Memory B cell (primary cell): ENCODE measurements around the gene HNRNPL.
"Not testable (repeated sequence)": the region's sequence is repeated elsewhere in the genome, so short reads cannot be mapped to it uniquely, and the experiment has no call there.

Experiments used
- ATAC-seq: fragments of 150-1000 bp; cut with Tn5 transposase; 2 replicates; pipeline ENCODE4 v1.10.0; 2021; ENCODE audit warnings: low read depth, mild to moderate bottlenecking, moderate library complexity
- DNase-seq, 2 donors: peaks; one replicate each; pipeline ENCODE4 v3.0.0; 2022; ENCODE audit warnings: low spot score in 2 of 2
- H3K27ac Mint-ChIP-seq: one replicate; pipeline ENCODE4 v1.8.0; 2022; ENCODE audit warnings: mild to moderate bottlenecking, moderate library complexity, mixed read lengths
- H3K27me3 Mint-ChIP-seq: one replicate; pipeline ENCODE4 v1.8.0; 2022; ENCODE audit warnings: mixed read lengths
- H3K36me3 Mint-ChIP-seq: one replicate; pipeline ENCODE4 v1.8.0; 2022; ENCODE audit warnings: mild to moderate bottlenecking, mixed read lengths
- H3K4me1 Mint-ChIP-seq: one replicate; pipeline ENCODE4 v1.8.0; 2022; ENCODE audit warnings: mixed read lengths
- H3K4me3 Mint-ChIP-seq: one replicate; pipeline ENCODE4 v1.8.0; 2022; ENCODE audit warnings: mild to moderate bottlenecking, moderate library complexity, mixed read lengths
- H3K9me3 Mint-ChIP-seq: one replicate; pipeline ENCODE4 v1.8.0; 2022; ENCODE audit warnings: mixed read lengths

The HNRNPL gene

DNA sequence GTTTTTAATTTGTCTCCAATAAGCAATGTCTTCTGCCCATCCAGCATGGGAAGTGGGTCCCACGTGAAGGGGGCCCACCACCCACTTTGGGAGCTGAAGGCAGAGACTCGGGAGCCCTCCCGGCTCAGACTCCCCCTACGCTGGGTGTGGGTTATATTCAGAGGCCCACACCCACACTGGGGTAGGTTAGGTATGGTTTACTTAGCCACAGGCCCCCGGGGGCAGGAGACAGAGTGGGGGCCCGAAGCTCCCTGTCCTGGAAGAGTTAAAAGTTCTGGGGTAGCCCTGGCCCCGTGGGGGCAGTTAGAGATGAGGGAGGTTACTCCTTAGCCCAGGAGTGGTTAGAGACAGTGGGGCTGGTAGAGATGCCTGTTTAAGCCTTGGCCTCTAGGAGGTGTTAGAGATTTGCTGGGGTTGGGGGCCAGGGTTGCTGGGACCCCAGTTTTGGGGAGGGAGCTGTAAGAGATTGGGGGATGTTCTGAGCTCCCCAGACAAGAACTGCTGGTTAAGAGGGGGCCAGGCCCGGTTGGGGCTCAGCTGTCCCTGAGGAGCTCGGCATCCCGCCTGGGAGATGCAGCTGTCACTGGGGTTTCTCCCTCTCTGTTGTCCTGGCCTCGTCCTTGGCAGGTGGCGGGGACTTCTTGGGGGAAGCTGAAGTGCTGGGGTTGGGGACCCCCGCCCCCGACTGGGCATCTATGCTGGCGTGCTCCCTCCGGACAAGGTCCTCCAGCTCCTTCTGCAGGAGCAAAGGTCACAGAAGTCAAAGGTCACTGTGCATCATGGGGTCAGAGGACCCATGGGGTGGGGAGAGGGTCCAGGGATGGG is 29.0 kb upstream of the HNRNPL start:
- Mint-ChIP-seq H3K9me3 (no peaks in the 10 kb centered on the region), H3K4me1 (peaks cover 33% of the 10 kb centered on the region), H3K27me3 (no peaks in the 10 kb centered on the region), H3K36me3 (peaks cover 4% of the 10 kb centered on the region), H3K27ac (peak overlapping the region; percentile 97), H3K4me3 (peak overlapping the region; percentile 87)
- no peak for ATAC-seq
- DNase-seq: no peak

DNA sequence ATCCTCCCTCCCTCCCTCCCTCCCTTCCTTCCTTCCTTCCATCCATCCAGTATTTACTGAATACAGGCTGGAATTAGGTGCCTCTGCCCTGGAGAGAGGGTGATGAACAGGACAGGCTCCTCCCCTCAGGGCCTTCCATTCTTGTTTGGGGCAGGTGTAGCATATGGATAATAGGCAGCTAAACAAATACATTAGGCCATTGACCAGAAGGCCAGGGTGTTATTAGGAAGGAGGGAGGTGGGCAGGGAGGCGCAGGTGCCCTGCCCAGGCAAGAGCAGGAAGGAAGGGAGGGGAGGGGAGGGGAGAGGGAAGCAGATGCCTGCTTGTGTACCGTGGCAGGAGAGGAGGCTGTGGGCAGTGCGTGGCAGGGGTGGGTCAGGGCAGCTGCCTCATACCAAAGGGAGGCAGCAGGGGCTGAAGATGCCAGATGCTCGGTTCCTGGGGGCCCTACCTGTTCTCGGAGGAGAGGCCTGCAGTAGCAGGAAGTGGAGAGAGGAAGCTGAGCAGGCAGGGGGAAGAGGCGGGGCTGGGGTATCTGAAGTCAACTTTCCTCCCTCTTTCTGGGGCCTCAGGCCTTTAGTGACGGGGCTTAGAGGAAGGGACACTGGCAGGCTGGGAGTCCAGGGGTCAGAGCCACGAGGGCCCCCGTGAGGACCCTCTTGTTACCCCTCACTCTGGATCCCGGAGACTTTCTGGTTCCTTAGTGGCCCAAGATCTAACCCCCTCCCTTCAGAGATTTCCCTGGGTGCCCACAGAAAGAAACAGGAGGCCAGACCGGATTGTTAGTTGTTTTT is 28.2 kb upstream of the HNRNPL start, which contains the start of gene RINL:
RINL (minus strand) TSS at position 495 of the 794 bp plus-strand sequence. CDS start 1,533 bp downstream, outside the sequence.
- Mint-ChIP-seq H3K4me1 (peaks cover 31% of the 10 kb centered on the region), H3K36me3 (peaks cover 4% of the 10 kb centered on the region)
- DNase-seq: peak; percentile 58 to 61

DNA sequence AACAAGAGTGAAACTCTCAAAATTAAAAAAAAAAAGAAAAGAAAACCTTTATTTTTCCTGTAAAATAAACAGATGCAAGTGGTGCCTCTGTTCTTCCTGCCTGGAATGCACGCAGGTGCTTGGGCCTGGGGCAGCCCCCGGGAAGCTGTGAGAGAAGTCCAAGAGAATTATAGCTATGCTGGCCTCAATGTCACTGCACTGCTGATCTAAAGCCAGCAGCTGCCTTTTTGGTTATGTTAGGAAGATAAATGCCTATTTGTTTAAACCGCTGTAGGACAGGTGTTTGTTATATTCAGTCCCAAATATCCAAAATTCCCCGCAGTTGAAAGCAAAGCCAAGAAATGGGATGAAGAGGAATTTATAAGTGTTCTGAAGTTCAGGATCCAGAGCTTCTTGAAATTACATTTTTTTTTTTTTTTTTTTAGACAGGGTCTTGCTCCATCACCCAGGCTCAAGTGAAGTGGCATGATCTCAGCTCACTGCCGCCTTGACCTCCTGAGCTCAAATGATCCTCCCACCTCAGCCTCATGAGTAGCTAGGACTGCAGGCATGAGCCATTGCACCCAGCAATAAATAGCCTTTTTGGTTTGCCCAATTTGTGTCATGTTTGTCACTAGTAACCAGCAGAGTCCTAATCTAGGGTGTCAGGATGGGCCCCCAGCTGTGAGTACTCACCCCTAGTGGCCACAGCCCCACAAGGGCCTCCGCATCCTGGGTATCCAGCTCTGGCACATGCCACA is 26.0 kb upstream of the HNRNPL start:
- H3K27ac Mint-ChIP-seq: peak overlapping the region; percentile 36
- no peak overlapping the region for H3K4me3 Mint-ChIP-seq
- H3K36me3 Mint-ChIP-seq: peaks cover 3% of the 10 kb centered on the region
- no peak for ATAC-seq
- peaks cover 27% of the 10 kb centered on the region for H3K4me1 Mint-ChIP-seq
- no peaks in the 10 kb centered on the region for H3K9me3 Mint-ChIP-seq
- no peaks in the 10 kb centered on the region for H3K27me3 Mint-ChIP-seq
- DNase-seq: no peak

More for the DNA sequence above, 28.2 kb upstream of the HNRNPL start, which contains the start of gene RINL:
- peak; percentile 96 for ATAC-seq
- Mint-ChIP-seq H3K4me3 (peak within 1 kb of the TSS; percentile 87), H3K27ac (peak within 1 kb of the TSS; percentile 97), H3K9me3 (no peaks in the 10 kb centered on the region), H3K27me3 (no peaks in the 10 kb centered on the region)

DNA sequence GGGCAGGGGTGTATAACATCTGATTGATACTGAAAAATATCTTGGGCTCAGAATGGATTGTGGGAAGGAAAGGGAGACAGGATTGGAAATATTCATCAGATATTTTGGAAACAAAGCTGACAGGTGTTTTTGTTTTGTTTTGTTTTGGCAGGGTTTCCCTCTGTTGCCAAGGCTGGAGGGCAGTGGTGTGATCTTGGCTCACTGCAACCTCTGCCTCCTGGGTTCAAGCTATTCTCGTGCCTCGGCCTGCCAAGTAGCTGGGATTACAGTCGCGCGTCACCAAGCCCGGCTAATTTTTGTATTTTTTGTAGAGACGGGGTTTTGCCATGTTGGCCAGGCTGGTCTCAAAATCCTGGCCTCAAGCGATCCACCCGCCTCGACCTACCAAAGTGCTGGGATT is 23.6 kb upstream of the HNRNPL start:
- not testable (repeated sequence) for ATAC-seq, H3K4me3 Mint-ChIP-seq, H3K27me3 Mint-ChIP-seq, H3K36me3 Mint-ChIP-seq, DNase-seq, H3K9me3 Mint-ChIP-seq
- H3K4me1 Mint-ChIP-seq: peaks cover 35% of the 10 kb centered on the region
- H3K27ac Mint-ChIP-seq: peak overlapping the region; percentile 59

DNA sequence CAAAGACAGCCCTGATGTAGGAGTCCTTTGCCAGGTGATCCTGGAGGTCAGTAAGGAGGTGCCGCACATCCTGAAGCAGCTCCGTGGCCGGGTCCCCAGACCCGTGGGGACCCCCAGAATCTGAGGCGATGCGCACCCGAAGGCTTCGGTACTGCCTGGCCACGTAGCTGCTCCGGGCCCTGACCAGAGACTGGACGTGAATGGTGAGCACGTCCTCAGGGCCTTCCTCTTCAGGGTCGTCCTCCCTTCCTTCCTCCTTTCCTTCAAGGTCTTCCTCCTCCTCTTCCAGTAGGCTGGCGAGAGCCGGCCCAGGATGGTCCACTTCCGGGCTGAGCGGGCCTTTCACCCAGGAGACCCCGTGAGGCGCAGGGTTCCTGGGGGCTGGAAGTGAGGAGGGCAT is 20.8 kb upstream of the HNRNPL start:
- Mint-ChIP-seq H3K9me3 (no peaks in the 10 kb centered on the region), H3K27ac (peak overlapping the region; percentile 72), H3K36me3 (peaks cover 6% of the 10 kb centered on the region), H3K4me3 (peak overlapping the region; percentile 89), H3K4me1 (peaks cover 25% of the 10 kb centered on the region), H3K27me3 (no peaks in the 10 kb centered on the region)
- no peak for ATAC-seq
- no peak for DNase-seq

DNA sequence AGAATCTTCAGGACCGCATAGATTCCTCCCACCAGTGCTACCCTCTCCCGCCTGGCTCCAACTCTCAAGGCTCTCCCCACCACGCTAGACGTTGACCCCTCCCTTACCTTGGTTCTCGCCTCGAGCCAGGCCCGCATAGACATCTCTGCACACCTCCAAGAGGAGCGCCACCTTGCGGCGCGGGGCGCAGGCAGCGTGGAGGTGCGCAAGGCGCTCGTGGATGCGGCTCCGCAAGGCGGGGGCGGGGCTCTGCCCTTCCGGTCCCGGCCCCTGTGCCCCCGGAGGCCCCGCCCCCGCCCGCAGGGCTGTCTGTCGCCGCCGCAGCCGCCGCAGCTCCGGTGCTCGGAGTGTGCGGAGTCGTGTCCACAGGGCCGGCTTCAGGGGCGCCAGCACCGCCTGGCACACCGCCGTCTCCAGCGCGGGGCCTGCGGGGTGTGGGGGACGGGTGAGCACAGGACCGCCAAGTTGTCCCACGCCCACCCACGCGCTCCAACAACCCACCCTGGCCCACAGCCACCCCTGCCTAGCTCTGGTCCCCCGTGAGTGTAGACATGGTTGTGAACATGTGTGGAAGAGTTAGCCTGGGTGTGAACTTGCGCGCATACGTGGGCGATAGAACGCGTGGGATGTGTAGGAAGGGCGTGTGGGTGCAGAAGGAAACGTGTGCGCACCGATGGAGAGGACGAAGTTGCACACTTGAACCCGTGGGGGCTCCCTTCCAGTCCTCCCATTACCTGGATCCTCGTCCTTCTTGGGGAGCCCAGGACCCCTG is 20.2 kb upstream of the HNRNPL start:
- Mint-ChIP-seq H3K36me3 (peaks cover 6% of the 10 kb centered on the region), H3K27ac (peak overlapping the region; percentile 72)
- peak; percentile 92 to 95 for DNase-seq

DNA sequence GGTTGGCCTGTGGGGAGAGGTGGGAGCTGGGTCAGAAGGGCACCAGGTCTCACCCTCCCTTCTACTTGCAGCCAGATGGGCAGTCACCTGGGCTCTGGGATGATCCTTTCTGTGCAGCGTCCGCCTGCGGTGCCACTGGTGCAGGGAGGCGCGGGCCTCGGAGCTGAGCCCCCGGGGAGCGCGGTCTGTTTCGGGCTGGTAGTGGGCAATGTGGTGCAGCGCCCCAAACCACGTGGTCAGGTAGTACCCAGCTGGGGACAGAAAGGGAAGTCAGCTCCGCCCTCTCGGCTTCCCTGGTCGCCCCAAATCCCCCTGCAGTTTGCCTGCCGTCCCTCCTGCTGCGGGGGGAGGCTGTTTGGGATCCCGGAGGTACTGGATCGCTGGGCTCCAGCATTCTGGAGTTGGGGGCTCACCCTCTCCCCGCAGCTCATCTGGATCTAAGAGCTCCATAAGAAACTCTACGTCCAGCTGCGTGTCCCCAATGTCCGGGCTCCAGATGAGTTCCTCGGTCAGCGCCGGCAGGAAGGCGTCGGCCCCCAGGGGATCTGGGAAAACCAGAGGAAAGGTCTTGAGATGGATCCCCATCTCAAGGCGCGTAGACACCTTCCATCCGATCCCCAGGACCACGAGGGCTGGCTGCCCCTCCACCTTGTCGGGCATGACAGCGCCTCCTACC is 19.5 kb upstream of the HNRNPL start:
- Mint-ChIP-seq H3K36me3 (peaks cover 6% of the 10 kb centered on the region), H3K9me3 (no peaks in the 10 kb centered on the region), H3K27me3 (no peaks in the 10 kb centered on the region), H3K4me3 (peak overlapping the region; percentile 89), H3K4me1 (peaks cover 36% of the 10 kb centered on the region), H3K27ac (peak overlapping the region; percentile 72)
- DNase-seq (peak in 1 of 2 donors; percentile 44), ATAC-seq (peak; percentile 27)

More for the DNA sequence above, 20.2 kb upstream of the HNRNPL start:
- ATAC-seq: peak; percentile 92
- Mint-ChIP-seq H3K4me3 (peak overlapping the region; percentile 89), H3K4me1 (peaks cover 29% of the 10 kb centered on the region), H3K9me3 (no peaks in the 10 kb centered on the region), H3K27me3 (no peaks in the 10 kb centered on the region)

DNA sequence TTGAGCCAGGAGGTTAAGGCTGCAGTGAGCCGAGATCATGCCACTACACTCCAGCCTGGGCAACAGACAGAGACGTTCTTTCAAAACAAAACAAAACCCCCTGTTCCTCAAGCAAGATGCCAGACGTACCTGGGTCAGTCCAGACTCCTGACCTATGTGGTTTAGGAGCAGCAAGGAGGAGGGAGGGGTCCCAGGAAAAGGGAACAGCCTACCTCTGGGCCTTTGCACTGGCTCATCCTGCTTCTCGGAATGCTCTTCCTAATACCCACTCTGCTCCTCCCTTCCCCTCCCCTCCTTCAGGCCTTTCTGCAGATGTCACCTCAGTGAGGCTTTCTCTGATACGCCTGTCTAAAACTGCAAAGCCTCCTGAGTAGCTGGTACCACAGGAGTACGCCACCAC is 18.8 kb upstream of the HNRNPL start:
- no peaks in the 10 kb centered on the region for H3K27me3 Mint-ChIP-seq
- no peak for ATAC-seq
- no peak for DNase-seq
- peak overlapping the region; percentile 72 for H3K27ac Mint-ChIP-seq
- H3K4me3 Mint-ChIP-seq: peak overlapping the region; percentile 89
- H3K36me3 Mint-ChIP-seq: peaks cover 6% of the 10 kb centered on the region
- peaks cover 37% of the 10 kb centered on the region for H3K4me1 Mint-ChIP-seq
- no peaks in the 10 kb centered on the region for H3K9me3 Mint-ChIP-seq

DNA sequence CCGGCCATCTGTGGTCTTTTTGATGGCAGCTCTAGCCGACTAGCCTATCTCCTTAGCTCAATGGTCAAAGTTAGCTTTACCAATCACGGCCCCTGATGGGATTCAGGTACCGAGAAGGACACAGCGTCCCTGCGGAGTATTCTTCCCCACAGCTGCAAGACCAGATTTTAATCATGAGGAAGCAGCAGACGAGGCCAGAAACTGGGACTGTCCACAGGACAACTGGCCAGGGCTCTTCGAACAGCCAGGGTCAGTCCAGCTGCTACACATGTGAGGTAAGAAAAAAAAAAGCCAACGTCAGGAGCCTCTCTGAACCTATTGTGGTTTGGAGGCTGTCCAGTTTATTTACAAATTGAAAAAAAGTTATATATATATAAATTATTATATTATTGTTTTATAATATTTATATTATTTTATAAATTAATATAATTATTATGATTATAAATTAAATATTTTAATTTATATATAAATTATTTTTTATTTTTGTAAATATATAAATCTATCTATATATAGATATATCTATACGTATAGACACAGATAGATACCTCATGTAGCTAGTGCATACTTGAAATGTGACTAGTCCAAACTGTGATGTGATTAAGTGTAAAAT is 17.5 kb upstream of the HNRNPL start:
- no peak overlapping the region for H3K27ac Mint-ChIP-seq
- no peaks in the 10 kb centered on the region for H3K27me3 Mint-ChIP-seq
- no peak overlapping the region for H3K4me3 Mint-ChIP-seq
- peaks cover 6% of the 10 kb centered on the region for H3K36me3 Mint-ChIP-seq
- no peaks in the 10 kb centered on the region for H3K9me3 Mint-ChIP-seq
- no peak for ATAC-seq
- DNase-seq: no peak
- H3K4me1 Mint-ChIP-seq: peaks cover 39% of the 10 kb centered on the region

DNA sequence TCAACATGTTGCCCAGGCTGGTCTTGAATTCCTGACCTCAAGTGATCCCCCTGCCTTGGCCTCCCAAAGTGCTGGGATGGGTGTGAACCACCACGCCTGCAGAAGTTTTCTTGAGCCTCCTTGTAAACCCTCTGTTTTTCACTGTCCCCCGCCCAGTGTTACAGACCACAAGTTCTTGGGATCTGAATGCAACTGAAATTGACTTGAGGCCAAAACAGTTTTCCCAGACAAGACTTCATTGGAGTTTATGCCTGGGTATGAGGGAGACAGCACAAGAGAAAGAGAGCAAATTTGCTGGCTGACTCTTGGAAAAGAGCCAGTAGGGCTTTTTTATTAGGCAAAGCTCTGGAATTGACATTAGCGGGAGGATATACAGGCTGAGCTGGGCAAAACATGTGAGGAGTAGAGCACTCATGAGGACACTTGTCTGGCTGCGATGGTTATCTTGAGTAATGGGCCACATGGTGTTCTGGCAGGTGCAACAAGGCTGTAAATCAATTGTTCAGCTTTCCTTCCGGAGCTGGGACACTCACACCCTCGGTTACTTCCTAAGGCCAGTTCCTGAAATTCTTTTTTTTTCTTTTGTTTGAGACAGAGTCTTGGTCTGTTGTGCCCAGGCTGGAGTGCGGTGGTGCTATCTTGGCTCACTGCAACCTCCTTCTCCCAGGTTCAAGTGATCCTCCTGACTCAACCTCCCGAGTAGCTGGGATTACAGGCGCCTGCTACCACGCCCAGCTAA is 12.7 kb upstream of the HNRNPL start:
- Mint-ChIP-seq H3K9me3 (no peaks in the 10 kb centered on the region), H3K36me3 (peaks cover 2% of the 10 kb centered on the region), H3K4me1 (peaks cover 46% of the 10 kb centered on the region), H3K4me3 (no peak overlapping the region), H3K27ac (no peak overlapping the region), H3K27me3 (no peaks in the 10 kb centered on the region)
- ATAC-seq (no peak), DNase-seq (no peak)

DNA sequence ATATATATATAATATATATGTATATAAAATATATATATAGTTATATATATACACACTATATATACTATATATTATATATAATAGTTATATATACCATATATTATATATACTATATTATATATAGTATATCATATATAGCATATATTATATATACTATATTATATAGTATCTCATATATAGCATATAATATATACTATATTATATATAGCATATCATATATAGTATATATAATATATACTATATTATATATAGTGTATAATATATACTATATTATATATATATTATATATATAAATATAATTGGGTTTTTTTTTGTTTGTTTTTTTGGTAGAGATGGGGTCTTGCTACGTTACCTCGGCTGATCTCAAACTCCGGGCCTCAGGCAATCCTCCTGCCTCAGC is 11.6 kb upstream of the HNRNPL start:
- Mint-ChIP-seq H3K4me1 (peaks cover 53% of the 10 kb centered on the region), H3K27ac (no peak overlapping the region), H3K36me3 (peaks cover 2% of the 10 kb centered on the region), H3K27me3 (no peaks in the 10 kb centered on the region), H3K4me3 (no peak overlapping the region), H3K9me3 (no peaks in the 10 kb centered on the region)
- ATAC-seq (no peak), DNase-seq (no peak)

DNA sequence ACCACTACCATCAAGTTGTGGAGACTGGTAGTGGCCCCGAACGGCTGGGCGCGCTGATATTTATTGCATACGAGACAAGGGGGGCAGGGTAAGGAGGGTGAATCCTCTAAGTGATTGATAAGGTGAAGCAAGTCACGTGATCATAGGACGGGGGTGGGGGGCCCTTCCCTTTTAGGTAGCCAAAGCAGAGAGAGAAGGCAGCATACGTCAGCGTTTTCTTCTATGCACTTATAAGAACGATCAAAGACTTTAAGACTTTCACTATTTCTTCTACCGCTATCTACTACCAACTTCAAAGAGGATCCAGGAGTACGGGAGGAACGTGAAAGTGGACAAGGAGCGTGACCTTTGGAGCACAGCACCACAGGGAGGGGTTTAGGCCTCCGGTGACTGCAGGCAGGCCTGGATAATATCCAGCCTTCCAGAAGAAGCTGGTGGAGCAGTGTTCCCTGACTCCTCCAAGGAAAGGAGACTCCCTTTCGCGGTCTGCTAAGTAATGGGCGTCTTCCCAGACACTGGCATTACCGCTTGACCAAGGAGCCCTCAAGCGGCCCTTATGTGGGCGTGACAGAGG is 9.9 kb upstream of the HNRNPL start:
- H3K4me3 Mint-ChIP-seq: not testable (repeated sequence)

More for the DNA sequence above, 9.9 kb upstream of the HNRNPL start:
- not testable (repeated sequence) for ATAC-seq, H3K9me3 Mint-ChIP-seq, H3K27me3 Mint-ChIP-seq, H3K36me3 Mint-ChIP-seq, DNase-seq
- peaks cover 41% of the 10 kb centered on the region for H3K4me1 Mint-ChIP-seq
- peak overlapping the region; percentile 10 for H3K27ac Mint-ChIP-seq
